ENCODE data around the gene DNMT3B.

DNA sequence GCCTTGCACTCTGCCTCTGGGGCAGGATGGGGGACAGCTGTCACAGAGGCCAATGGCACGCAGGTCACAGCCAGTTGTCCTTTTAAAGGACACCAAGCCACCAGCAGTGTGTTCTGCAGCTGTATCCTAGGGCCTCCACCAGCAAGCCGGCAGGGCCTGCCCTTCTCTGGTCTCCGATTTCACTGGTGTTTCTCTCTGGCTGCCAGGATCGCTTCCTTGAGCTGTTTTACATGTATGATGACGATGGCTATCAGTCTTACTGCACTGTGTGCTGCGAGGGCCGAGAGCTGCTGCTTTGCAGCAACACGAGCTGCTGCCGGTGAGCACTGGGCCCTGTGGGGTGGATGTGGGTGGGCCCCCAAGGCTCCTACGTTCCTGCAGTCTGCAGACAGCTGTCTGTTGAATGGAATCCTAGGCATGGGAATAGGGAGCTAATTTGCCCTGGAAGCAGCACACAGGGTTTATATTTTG is 34.8 kb downstream of the DNMT3B start:
- TF ChIP-seq, protein P1, sequence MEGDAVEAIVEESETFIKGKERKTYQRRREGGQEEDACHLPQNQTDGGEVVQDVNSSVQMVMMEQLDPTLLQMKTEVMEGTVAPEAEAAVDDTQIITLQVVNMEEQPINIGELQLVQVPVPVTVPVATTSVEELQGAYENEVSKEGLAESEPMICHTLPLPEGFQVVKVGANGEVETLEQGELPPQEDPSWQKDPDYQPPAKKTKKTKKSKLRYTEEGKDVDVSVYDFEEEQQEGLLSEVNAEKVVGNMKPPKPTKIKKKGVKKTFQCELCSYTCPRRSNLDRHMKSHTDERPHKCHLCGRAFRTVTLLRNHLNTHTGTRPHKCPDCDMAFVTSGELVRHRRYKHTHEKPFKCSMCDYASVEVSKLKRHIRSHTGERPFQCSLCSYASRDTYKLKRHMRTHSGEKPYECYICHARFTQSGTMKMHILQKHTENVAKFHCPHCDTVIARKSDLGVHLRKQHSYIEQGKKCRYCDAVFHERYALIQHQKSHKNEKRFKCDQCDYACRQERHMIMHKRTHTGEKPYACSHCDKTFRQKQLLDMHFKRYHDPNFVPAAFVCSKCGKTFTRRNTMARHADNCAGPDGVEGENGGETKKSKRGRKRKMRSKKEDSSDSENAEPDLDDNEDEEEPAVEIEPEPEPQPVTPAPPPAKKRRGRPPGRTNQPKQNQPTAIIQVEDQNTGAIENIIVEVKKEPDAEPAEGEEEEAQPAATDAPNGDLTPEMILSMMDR (conservative IDR thresholded peaks at IDR 0.05 in 1 of 2, IDR thresholded peaks at IDR 0.05 in 1 of 2; ENCODE audit: extremely low read depth in 1 of 2, insufficient read depth in 1 of 2, low read depth in 1 of 2, low read length in 2 of 2) = no peak
- TF ChIP-seq EZH2 (IDR thresholded peaks at IDR 0.05; ENCODE audit: borderline replicate concordance, low read length) = no peak
